HL-60/S4 (cell line): ENCODE data around the gene PSPN.

Experiments used
- in situ Hi-C: fragments of 300-500 bp; cut with MboI; formaldehyde crosslinking; loops from 2 replicates; pipeline ENCODE4 v1.14.3; 2022; ENCODE audit warnings: low sequenced_read_pairs

The PSPN gene

DNA sequence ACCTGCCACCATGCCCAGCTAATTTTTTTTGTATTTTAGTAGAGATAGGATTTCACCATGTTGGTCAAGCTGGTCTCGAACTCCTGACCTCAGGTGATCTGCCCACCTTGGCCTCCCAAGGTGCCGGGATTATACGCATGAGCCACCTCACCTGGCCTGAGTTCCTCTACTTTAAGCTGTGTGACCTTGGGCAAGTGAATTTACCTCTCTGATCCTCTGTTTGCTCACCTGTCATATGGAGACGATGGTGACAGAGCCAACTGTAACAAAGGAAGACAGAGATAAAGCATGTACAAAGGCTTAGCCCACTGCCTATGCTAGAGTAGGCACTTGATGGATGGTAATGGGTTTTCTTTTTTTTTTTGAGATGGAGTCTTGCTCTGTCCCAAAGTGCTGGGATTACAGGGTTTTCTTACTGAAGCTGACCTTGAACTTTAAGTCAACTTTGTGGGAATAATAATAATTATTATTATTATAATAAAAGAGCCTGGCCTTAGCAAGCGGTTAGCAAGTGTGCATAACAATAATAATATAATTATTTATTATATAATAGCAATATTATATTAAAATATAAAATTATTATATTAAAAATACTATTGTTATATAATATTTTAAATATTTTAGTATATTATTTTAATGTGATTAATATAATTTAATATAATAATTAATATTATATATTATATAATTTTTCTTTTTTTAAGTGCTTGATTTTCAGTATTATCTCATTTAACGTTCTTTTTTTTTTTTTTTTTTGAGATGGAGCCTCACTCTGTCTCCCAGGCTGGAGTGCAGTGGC, 41.0 kb downstream of the PSPN start:
- in situ Hi-C loops = no loop called here

DNA sequence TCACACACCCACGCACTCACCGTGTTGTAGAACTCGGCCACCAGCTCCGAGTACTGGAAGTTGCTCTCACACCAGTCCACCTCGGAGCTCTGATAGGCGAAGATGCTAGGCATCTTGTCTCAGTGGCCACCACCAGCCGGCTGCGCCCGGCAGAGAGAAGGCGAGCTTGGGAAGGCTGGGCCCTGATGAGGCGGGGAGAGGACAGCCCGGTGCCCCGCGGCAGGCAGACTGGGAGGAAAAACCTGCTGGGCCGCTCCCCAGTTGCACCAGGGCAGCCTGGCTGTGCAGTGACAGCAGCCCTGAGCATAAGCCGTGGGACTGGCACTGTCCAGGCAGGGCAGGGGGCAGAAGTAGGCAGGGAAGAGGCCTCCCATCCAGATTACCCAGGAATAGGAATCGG, 42.3 kb downstream of the PSPN start, which contains the start of gene ACER1:
Gene ACER1, minus strand, starts transcription at position 174 of the 400 bp plus-strand sequence. Its CDS starts 61 bp downstream, at position 113.
- in situ Hi-C loops = no loop called here

DNA sequence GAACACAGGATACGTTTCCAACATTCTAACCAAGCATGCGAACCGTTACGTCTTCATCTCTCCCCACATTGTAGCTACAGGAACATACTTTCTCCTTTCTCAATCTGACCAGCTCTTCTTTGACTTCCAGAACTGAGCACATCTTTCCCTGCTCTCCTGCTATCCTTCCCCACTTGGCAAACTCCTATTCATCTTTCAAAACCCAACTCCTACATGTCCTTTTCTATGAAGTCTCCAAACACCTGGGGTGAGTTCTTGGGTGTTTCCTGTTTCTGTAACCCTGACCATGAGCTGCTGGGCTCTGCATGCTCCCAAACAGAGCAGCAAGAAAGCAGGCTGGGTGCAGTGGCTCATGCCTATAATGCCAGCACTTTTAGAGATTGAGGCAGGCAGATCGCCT, 48.9 kb downstream of the PSPN start:
- in situ Hi-C loops = no loop called here

DNA sequence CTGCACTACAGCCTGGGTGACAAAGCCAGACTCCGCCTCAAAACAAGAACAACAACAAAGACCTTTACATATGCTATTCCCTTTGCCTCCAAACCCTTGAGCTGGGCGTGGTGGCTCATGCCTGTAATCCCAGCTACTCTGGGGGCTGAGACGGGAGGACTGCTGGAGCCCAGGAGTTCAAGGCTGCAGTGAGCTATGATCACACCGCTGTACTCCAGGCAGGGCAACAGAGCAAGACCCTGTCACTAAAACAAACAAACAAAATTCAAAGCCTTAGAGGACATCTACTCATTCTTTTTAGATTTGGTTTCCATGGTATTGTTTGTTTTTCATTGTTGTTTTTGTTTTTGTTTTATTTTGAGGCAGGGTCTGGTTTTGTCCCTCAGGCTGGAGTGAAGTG, 50.1 kb downstream of the PSPN start:
- in situ Hi-C loops = no loop called here
